IPS-NIHi11 (cell line): ENCODE results near the gene MAGEF1.

Source experiments
- DNase-seq: peaks from one replicate; pipeline ENCODE4 v3.0.0; 2012; ENCODE audit warnings: mixed read lengths, low spot score

The MAGEF1 gene

GRCh38 chr3:184669578-184669977 lies 42.3 kb downstream of the MAGEF1 start:
- no peak for DNase-seq

- no peak for DNase-seq
Observed at GRCh38 chr3:184666442-184666841, 45.4 kb downstream of the MAGEF1 start.

- no peak for DNase-seq
Observed at GRCh38 chr3:184665101-184665500, 46.8 kb downstream of the MAGEF1 start.

GRCh38 chr3:184663756-184664155 lies 48.1 kb downstream of the MAGEF1 start:
- DNase-seq = no peak

- DNase-seq = no peak
Observed at GRCh38 chr3:184663356-184663755, 48.5 kb downstream of the MAGEF1 start.

GRCh38 chr3:184662187-184662586 lies 49.7 kb downstream of the MAGEF1 start:
- DNase-seq = no peak

- no peak for DNase-seq
Observed at GRCh38 chr3:184660931-184661330, 50.9 kb downstream of the MAGEF1 start.
